H1 (cell line): Measurements from ENCODE around the gene INPP5A.

Experiments used
- BACH1 ChIP-seq: IDR thresholded peaks from 2 replicates; pipeline ENCODE4 v1.6.1; 2012; ENCODE audit warnings: low read length, improper control_type of control experiment
- CBX5 ChIP-seq: fragments of 300-800, 300-1000 bp; sonication (generic); IDR thresholded peaks from 2 replicates; pipeline ENCODE4 v1.7.1; 2016; ENCODE audit warnings: antibody characterized with exemption, low read length, low read depth
- CHD1 ChIP-seq: IDR thresholded peaks from 2 replicates; pipeline ENCODE4 v1.6.1; 2012; ENCODE audit warnings: low read depth, low read length, improper control_type of control experiment
- CHD2 ChIP-seq: IDR thresholded peaks from 2 replicates; pipeline ENCODE4 v1.6.1; 2012; ENCODE audit warnings: low read length, improper control_type of control experiment
- CTCF ChIP-seq, 3 experiments: IDR thresholded peaks; 1 replicate in 2 of 3; 2 replicates in 1 of 3; pipeline versions ENCODE4 v1.5.1 to v1.6.1; 2011; ENCODE audit warnings: low read length in 3 of 3, mild to moderate bottlenecking in 3 of 3, inconsistent platforms in 2 of 3, low read depth in 1 of 3, moderate library complexity in 1 of 3; ENCODE audit not compliant: insufficient read depth in 1 of 3; ENCODE audit errors: control extremely low read depth in 1 of 3
- EGR1 ChIP-seq: IDR thresholded peaks from 2 replicates; pipeline ENCODE4 v1.6.1; 2011; ENCODE audit warnings: low read depth, low read length, borderline replicate concordance
- EP300 ChIP-seq, 2 experiments: IDR thresholded peaks; 1 replicate in 1 of 2; 2 replicates in 1 of 2; pipeline ENCODE4 v1.6.1; 2011 to 2012; ENCODE audit warnings: low read depth in 2 of 2, low read length in 2 of 2, mild to moderate bottlenecking in 2 of 2, borderline replicate concordance in 1 of 2, inconsistent platforms in 1 of 2, moderate library complexity in 1 of 2
- EZH2 ChIP-seq: fragments of 200-600 bp; sonication (generic); IDR thresholded peaks from 2 replicates; pipeline ENCODE4 v1.7.1; 2012; ENCODE audit warnings: low read depth, mild to moderate bottlenecking, moderate library complexity, low read length, inconsistent platforms; ENCODE audit not compliant: severe bottlenecking
- MAX ChIP-seq: IDR thresholded peaks from 2 replicates; pipeline ENCODE4 v1.6.1; 2012; ENCODE audit warnings: inconsistent platforms
- POLR2A ChIP-seq, 2 experiments: IDR thresholded peaks; 1 replicate in 1 of 2; 2 replicates in 1 of 2; pipeline ENCODE4 v1.6.1; 2011; ENCODE audit warnings: low read depth in 2 of 2, low read length in 2 of 2, mild to moderate bottlenecking in 2 of 2; ENCODE audit errors: control extremely low read depth in 1 of 2
- POLR2AphosphoS5 ChIP-seq: IDR thresholded peaks from 2 replicates; pipeline ENCODE4 v1.6.1; 2011; ENCODE audit warnings: low read depth, low read length
- RFX5 ChIP-seq: IDR thresholded peaks from 2 replicates; pipeline ENCODE4 v1.6.1; 2011; ENCODE audit warnings: low read depth, low read length, improper control_type of control experiment, borderline replicate concordance
- SP1 ChIP-seq: IDR thresholded peaks from 2 replicates; pipeline ENCODE4 v1.6.1; 2011; ENCODE audit warnings: low read depth, low read length
- TCF12 ChIP-seq: IDR thresholded peaks from 2 replicates; pipeline ENCODE4 v1.6.1; 2011; ENCODE audit warnings: low read depth, mild to moderate bottlenecking, low read length

GRCh38 chr10:132790934-132791829 lies 253.6 kb downstream of the INPP5A start:
- TF ChIP-seq EZH2 = no peak
- TF ChIP-seq POLR2AphosphoS5 = no peak
- TF ChIP-seq EP300 (IDR thresholded peaks at IDR 0.05; ENCODE audit: borderline replicate concordance in 1 of 2, low read depth in 2 of 2, low read length in 2 of 2) = no peak
- no peak for TF ChIP-seq CTCF (IDR thresholded peaks at IDR 0.05; ENCODE audit: control extremely low read depth in 1 of 3, insufficient read depth in 1 of 3, low read depth in 1 of 3, low read length in 3 of 3)
- no peak for TF ChIP-seq CHD2
- no peak for TF ChIP-seq MAX
- TF ChIP-seq CBX5 = no peak
- TF ChIP-seq POLR2A (IDR thresholded peaks at IDR 0.05; ENCODE audit: control extremely low read depth in 1 of 2, low read depth in 2 of 2, low read length in 2 of 2) = no peak
- no peak for TF ChIP-seq RFX5
- no peak for TF ChIP-seq EGR1
- TF ChIP-seq CHD1 = no peak
- no peak for TF ChIP-seq TCF12
- no peak for TF ChIP-seq BACH1
- TF ChIP-seq SP1 = no peak
